ENCODE results near the gene TAL2. TPM values are rescaled to one million over a fixed set of nuclear protein-coding genes. Genes with fewer than 3 reads are reported as not detected.
A peak's percentile ranks its signal among the peaks of the same experiment; 100 is the strongest.

The TAL2 gene
- total and polyA plus RNA-seq, 9 of the 15 experiments (the other 6 are each of a cell fraction or from before 2014, with no cell fraction given): 0.21 to 3.7 (median 1.1) TPM; not detected in 1

GRCh38 chr9:105694848-105695581, 32.8 kb downstream of the TAL2 start (continued):
- TF ChIP-seq CEBPG (CRISPR knock-in tag; IDR thresholded peaks at IDR 0.05): 0 out of 2 replicates have a peak, but pooled peaks have one; percentile 47
- peak in 1 of 2 experiments; percentile 47; a peak in 1 of 4 replicates for TF ChIP-seq CEBPG (tag; conservative IDR thresholded peaks at IDR 0.05 in 1 of 2, IDR thresholded peaks at IDR 0.05 in 1 of 2)
- peak; percentile 75; the same call in 1 of the 2 replicates for TF ChIP-seq KAT7 (CRISPR knock-in tag; IDR thresholded peaks at IDR 0.05; ENCODE audit: borderline replicate concordance)
- TF ChIP-seq, protein P1, sequence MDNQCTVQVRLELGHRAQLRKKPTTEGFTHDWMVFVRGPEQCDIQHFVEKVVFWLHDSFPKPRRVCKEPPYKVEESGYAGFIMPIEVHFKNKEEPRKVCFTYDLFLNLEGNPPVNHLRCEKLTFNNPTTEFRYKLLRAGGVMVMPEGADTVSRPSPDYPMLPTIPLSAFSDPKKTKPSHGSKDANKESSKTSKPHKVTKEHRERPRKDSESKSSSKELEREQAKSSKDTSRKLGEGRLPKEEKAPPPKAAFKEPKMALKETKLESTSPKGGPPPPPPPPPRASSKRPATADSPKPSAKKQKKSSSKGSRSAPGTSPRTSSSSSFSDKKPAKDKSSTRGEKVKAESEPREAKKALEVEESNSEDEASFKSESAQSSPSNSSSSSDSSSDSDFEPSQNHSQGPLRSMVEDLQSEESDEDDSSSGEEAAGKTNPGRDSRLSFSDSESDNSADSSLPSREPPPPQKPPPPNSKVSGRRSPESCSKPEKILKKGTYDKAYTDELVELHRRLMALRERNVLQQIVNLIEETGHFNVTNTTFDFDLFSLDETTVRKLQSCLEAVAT (IDR thresholded peaks at IDR 0.05): no peak
- TF ChIP-seq NKRF (IDR thresholded peaks at IDR 0.05; ENCODE audit: borderline replicate concordance): peak; percentile 79
- TF ChIP-seq, protein P2, sequence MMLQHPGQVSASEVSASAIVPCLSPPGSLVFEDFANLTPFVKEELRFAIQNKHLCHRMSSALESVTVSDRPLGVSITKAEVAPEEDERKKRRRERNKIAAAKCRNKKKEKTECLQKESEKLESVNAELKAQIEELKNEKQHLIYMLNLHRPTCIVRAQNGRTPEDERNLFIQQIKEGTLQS (IDR thresholded peaks at IDR 0.05): peak; percentile 50
- TF ChIP-seq, protein P2 (CRISPR knock-in tag; conservative IDR thresholded peaks at IDR 0.05): peak; percentile 63; the same call in 1 of the 2 replicates
- peak; percentile 40; the same call in 1 of the 2 replicates for TF ChIP-seq PHF21A (IDR thresholded peaks at IDR 0.05; ENCODE audit: borderline replicate concordance, low read depth)
- TF ChIP-seq TAF1 (IDR thresholded peaks at IDR 0.05; ENCODE audit: control insufficient read depth, extremely low read depth, insufficient read depth, low read length, severe bottlenecking): peak; percentile 40
- TF ChIP-seq ZNF263 (CRISPR knock-in tag; IDR thresholded peaks at IDR 0.05; ENCODE audit: borderline replicate concordance): peak; percentile 96
- TF ChIP-seq COPS2 (conservative IDR thresholded peaks at IDR 0.05): no peak
- TF ChIP-seq, protein P3, sequence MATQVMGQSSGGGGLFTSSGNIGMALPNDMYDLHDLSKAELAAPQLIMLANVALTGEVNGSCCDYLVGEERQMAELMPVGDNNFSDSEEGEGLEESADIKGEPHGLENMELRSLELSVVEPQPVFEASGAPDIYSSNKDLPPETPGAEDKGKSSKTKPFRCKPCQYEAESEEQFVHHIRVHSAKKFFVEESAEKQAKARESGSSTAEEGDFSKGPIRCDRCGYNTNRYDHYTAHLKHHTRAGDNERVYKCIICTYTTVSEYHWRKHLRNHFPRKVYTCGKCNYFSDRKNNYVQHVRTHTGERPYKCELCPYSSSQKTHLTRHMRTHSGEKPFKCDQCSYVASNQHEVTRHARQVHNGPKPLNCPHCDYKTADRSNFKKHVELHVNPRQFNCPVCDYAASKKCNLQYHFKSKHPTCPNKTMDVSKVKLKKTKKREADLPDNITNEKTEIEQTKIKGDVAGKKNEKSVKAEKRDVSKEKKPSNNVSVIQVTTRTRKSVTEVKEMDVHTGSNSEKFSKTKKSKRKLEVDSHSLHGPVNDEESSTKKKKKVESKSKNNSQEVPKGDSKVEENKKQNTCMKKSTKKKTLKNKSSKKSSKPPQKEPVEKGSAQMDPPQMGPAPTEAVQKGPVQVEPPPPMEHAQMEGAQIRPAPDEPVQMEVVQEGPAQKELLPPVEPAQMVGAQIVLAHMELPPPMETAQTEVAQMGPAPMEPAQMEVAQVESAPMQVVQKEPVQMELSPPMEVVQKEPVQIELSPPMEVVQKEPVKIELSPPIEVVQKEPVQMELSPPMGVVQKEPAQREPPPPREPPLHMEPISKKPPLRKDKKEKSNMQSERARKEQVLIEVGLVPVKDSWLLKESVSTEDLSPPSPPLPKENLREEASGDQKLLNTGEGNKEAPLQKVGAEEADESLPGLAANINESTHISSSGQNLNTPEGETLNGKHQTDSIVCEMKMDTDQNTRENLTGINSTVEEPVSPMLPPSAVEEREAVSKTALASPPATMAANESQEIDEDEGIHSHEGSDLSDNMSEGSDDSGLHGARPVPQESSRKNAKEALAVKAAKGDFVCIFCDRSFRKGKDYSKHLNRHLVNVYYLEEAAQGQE (IDR thresholded peaks at IDR 0.05; ENCODE audit: borderline replicate concordance): no peak
- TF ChIP-seq, protein P3 (CRISPR knock-in tag; IDR thresholded peaks at IDR 0.05; ENCODE audit: low read depth): no peak
- no peak for TF ChIP-seq KLF10 (CRISPR knock-in tag; IDR thresholded peaks at IDR 0.05)

Data from K562 (cell line).